Activated CD4-positive, alpha-beta T cell treated with anti-CD3 and anti-CD28 coated beads for 36 hours (primary cell): Measurements from ENCODE around the gene ZFP36L2. TPM values are rescaled to one million over a fixed set of nuclear protein-coding genes. Genes with fewer than 3 reads are reported as not detected.

Source experiments
- ATAC-seq: fragments of 200-7000 bp; cut with Tn5 transposase; one replicate; pipeline ENCODE4 v1.10.0; 2021; ENCODE audit warnings: mild to moderate bottlenecking, moderate library complexity
- CTCF ChIA-PET: fragments of 350-600 bp; sonication (Branson Sonifier 250); formaldehyde crosslinking; loops from one replicate; lab custom pipeline; 2021; ENCODE audit warnings: antibody characterized with exemption; lab: Charles Lee
- POLR2A ChIA-PET: fragments of 350-600 bp; sonication (Branson Sonifier 250); formaldehyde crosslinking; loops from one replicate; lab custom pipeline; 2021; ENCODE audit warnings: antibody characterized with exemption, inconsistent platforms; lab: Charles Lee
- DNase-seq: peaks from one replicate; pipeline ENCODE4 v3.0.0-alpha.2; 2020
- H3K27ac Mint-ChIP-seq: one replicate; pipeline ENCODE4 v1.8.0; 2021; ENCODE audit warnings: mixed read lengths
- H3K27me3 Mint-ChIP-seq: one replicate; pipeline ENCODE4 v1.8.0; 2021; ENCODE audit warnings: mixed read lengths
- H3K36me3 Mint-ChIP-seq: one replicate; pipeline ENCODE4 v1.8.0; 2021; ENCODE audit warnings: low read depth, mixed read lengths
- H3K4me1 Mint-ChIP-seq: one replicate; pipeline ENCODE4 v1.8.0; 2021; ENCODE audit warnings: mixed read lengths
- H3K4me3 Mint-ChIP-seq: one replicate; pipeline ENCODE4 v1.8.0; 2021; ENCODE audit warnings: mild to moderate bottlenecking, moderate library complexity, mixed read lengths
- H3K9me3 Mint-ChIP-seq: one replicate; pipeline ENCODE4 v1.8.0; 2021; ENCODE audit warnings: low read depth, mixed read lengths
- intact Hi-C, 2 experiments: fragments of 100-400 bp; cut with DNase I in 1 of 2; cut with micrococcal nuclease in 1 of 2; formaldehyde crosslinking; loops; one replicate each; pipeline versions ENCODE4 v1.14.2 to v1.15.1; 2022 to 2024; cut with DNase I, micrococcal nuclease
- total RNA-seq, 2 experiments: library from RNA; stranded (reverse); gene quantifications; one replicate each; pipeline ENCODE4 v1.2.3, GENCODE V29; 2021

ZFP36L2 gene
- total RNA-seq, 2 experiments from 2014 or later, result 74.4 to 77.7 TPM

DNA sequence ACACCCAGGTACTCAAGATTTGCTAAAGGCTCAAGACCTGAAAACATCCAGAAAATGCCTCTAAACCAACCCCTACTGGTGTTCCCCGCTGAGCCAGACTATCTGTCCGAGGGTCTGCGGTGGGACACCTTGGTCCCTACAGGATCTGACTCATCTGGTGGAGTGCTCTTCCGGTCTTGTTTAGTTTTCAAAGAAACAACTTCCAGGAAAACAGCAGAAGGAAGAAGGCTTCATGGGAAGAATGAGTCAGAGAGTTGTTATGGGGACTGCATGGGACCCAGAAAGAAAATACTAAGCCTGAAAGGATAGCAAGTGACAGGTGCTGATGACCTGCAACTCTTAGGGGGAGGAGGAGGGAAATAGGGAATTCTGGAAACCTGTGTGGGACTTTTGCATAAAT, 41.3 kb downstream of the ZFP36L2 start:
- no peak for DNase-seq
- Mint-ChIP-seq H3K4me1 (peaks cover 60% of the 10 kb centered on the region), H3K36me3 (no peaks in the 10 kb centered on the region), H3K27me3 (no peaks in the 10 kb centered on the region), H3K27ac (peak overlapping the region; percentile 93), H3K9me3 (no peaks in the 10 kb centered on the region), H3K4me3 (no peak overlapping the region)
- ChIA-PET CTCF (interaction anchor here (1.0 kb wide), 1 partner anchor 10 kb away, joined by 3 read pairs; no protein-coding TSS in a partner anchor), POLR2A (interaction anchor here (1.0 kb wide), 1 partner anchor 11 kb away, joined by 3 read pairs; no protein-coding TSS in a partner anchor)
- intact Hi-C loops, result no loop called here
- peak; percentile 28 for ATAC-seq

GRCh38 chr2:43184339-43184895, 42.0 kb downstream of the ZFP36L2 start:
- DNase-seq (peak; percentile 80), ATAC-seq (peak; percentile 98)
- Mint-ChIP-seq H3K36me3 (no peaks in the 10 kb centered on the region), H3K4me1 (peaks cover 61% of the 10 kb centered on the region), H3K27ac (peak overlapping the region; percentile 93), H3K9me3 (no peaks in the 10 kb centered on the region), H3K27me3 (no peaks in the 10 kb centered on the region), H3K4me3 (no peak overlapping the region)
- intact Hi-C loops, result loop anchor here (1.0 kb wide), 1 partner anchor 10 kb away; no protein-coding TSS in a partner anchor
- ChIA-PET POLR2A (interaction anchor here (1.0 kb wide), 1 partner anchor 10 kb away, joined by 3 read pairs; no protein-coding TSS in a partner anchor), CTCF (no interaction called here)

DNA sequence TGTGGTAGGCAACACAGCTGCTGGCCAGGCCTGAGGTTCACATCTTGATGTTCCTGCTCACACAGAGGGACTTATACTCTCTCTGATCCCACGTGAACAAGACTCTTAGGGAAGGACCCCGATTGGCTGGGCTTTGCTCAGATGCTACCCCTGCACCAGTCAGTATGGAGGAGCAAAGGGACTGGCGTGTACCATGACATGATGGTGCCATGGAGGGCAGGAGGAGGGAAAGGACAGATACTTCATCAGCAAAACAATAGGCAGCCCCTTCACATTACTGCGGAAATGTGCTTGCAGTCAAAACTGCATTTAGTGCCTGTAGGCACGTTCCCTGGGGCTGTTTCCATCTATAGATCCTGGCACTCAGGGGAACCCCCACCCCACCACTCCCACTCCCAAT, 42.7 kb downstream of the ZFP36L2 start:
- Mint-ChIP-seq H3K36me3 (no peaks in the 10 kb centered on the region), H3K4me3 (no peak overlapping the region), H3K27ac (peak overlapping the region; percentile 33), H3K4me1 (peaks cover 65% of the 10 kb centered on the region), H3K9me3 (no peaks in the 10 kb centered on the region), H3K27me3 (no peaks in the 10 kb centered on the region)
- ChIA-PET POLR2A (no interaction called here), CTCF (no interaction called here)
- intact Hi-C loops, result loop anchor here (1.0 kb wide), 1 partner anchor 9 kb away; no protein-coding TSS in a partner anchor
- DNase-seq (no peak), ATAC-seq (no peak)

DNA sequence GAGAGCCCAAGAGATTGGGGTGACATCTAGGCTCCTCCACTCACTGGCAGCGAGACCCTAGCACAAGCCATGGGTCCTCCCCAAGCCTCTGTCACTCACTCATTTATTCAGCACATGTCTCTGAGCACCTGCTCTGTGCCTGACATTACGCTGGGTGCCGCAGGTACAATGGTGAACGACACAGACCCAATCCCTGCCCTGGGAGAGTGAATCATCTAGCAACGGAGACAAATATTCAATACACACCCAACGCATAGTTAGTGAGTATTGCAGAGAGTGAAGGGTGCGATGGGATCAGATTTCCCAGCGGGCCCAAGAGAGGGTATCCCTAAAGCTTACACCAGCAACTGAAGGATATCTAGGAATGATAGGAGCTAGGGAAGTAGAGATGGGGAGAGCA, 45.5 kb downstream of the ZFP36L2 start:
- POLR2A ChIA-PET, result no interaction called here
- ATAC-seq (no peak), DNase-seq (no peak)
- H3K36me3 Mint-ChIP-seq, result no peaks in the 10 kb centered on the region
- H3K27me3 Mint-ChIP-seq, result no peaks in the 10 kb centered on the region
- peaks cover 69% of the 10 kb centered on the region for H3K4me1 Mint-ChIP-seq
- CTCF ChIA-PET, result interaction anchor here (1.0 to 3.3 kb wide), 6 partner anchors 8 to 48 kb away, joined by 3 to 30 read pairs (median 4); no protein-coding TSS in a partner anchor
- H3K27ac Mint-ChIP-seq, result no peak overlapping the region
- intact Hi-C loops, result no loop called here
- H3K4me3 Mint-ChIP-seq, result no peak overlapping the region
- peaks cover under 1% of the 10 kb centered on the region for H3K9me3 Mint-ChIP-seq

- intact Hi-C loops, result no loop called here
- ChIA-PET CTCF (interaction anchor here (0.6 to 3.3 kb wide), 9 partner anchors 9 to 49 kb away, joined by 3 to 30 read pairs (median 4); no protein-coding TSS in a partner anchor), POLR2A (no interaction called here)
- Mint-ChIP-seq H3K27ac (no peak overlapping the region), H3K27me3 (no peaks in the 10 kb centered on the region), H3K9me3 (peaks cover 6% of the 10 kb centered on the region), H3K4me1 (peaks cover 69% of the 10 kb centered on the region), H3K36me3 (peaks cover 4% of the 10 kb centered on the region), H3K4me3 (no peak overlapping the region)
- ATAC-seq, result no peak
- DNase-seq, result no peak
Measured at GRCh38 chr2:43179942-43180341, 46.5 kb downstream of the ZFP36L2 start.

DNA sequence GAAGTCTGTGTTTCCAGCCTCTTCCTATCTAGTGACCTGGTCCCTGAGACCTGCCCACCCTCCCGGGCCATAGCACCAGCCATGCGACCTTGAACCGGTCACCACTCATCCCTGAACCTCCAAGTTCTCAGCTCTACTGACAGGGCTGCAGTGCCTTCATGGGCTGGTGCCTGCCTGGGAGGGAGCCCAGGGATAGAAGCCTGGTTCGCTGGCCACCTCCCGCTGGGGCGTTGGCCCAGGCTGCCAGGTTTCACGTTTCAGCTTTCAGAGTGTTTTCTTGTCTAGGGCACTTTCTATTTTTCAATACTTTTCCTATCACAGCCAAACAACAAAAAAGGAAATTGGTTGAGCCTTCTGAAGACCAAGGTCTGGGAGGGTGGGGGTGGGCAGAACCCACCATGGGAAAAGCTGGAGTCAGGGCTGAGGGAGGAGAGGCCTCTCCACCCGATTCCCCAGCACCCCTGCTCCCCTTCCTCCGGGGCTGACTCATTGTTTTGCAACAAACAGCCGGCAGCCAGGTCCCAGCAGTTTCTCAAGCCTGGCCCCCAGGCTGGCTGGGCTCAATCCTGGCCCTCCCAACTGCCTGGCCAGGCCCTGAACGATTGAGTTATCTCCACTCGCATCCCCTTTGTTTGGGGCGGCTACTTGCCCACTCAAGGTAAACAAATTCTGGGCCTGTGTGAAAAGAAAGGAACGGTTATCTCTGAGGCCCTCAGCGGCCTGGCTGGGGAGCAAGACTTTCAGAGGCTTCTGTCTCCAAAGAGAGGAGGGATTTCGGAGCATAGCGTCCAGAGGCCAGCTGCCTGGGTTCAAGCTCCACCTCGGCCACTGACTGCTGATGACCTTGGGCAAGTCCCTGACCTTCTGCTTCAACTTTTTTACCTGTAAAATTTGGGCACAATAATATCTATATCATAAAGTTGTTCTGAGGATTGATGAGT, 47.5 kb downstream of the ZFP36L2 start:
- peak; percentile 57 for DNase-seq
- peak overlapping the region; percentile 90 for H3K27ac Mint-ChIP-seq
- H3K4me1 Mint-ChIP-seq, result peaks cover 69% of the 10 kb centered on the region
- CTCF ChIA-PET, result interaction anchor here (0.6 to 3.3 kb wide), 7 partner anchors 9 to 50 kb away, joined by 3 to 30 read pairs (median 7); no protein-coding TSS in a partner anchor
- peak overlapping the region; percentile 16 for H3K4me3 Mint-ChIP-seq
- H3K27me3 Mint-ChIP-seq, result no peaks in the 10 kb centered on the region
- H3K9me3 Mint-ChIP-seq, result peaks cover 6% of the 10 kb centered on the region
- POLR2A ChIA-PET, result no interaction called here
- intact Hi-C loops, result no loop called here
- ATAC-seq, result peak; percentile 10
- H3K36me3 Mint-ChIP-seq, result peaks cover 4% of the 10 kb centered on the region

- Mint-ChIP-seq H3K4me3 (no peak overlapping the region), H3K36me3 (peaks cover 4% of the 10 kb centered on the region), H3K9me3 (peaks cover 6% of the 10 kb centered on the region), H3K27ac (peak overlapping the region; percentile 90), H3K27me3 (no peaks in the 10 kb centered on the region), H3K4me1 (peaks cover 73% of the 10 kb centered on the region)
- no peak for DNase-seq
- CTCF ChIA-PET, result interaction anchor here (0.6 to 3.3 kb wide), 7 partner anchors 8 to 51 kb away, joined by 3 to 30 read pairs (median 7); no protein-coding TSS in a partner anchor
- intact Hi-C loops, result no loop called here
- no peak for ATAC-seq
- POLR2A ChIA-PET, result no interaction called here
Measured at GRCh38 chr2:43178055-43178598, 48.3 kb downstream of the ZFP36L2 start.

GRCh38 chr2:43176449-43176848, 50.0 kb downstream of the ZFP36L2 start:
- H3K27me3 Mint-ChIP-seq, result no peaks in the 10 kb centered on the region
- ATAC-seq (no peak), DNase-seq (no peak)
- peak overlapping the region; percentile 93 for H3K27ac Mint-ChIP-seq
- intact Hi-C loops, result no loop called here
- peaks cover 82% of the 10 kb centered on the region for H3K4me1 Mint-ChIP-seq
- ChIA-PET POLR2A (no interaction called here), CTCF (interaction anchor here (1.1 to 9.5 kb wide), 2 partner anchors 17 to 36 kb away, joined by 3 to 62 read pairs; no protein-coding TSS in a partner anchor)
- no peak overlapping the region for H3K4me3 Mint-ChIP-seq
- peaks cover 4% of the 10 kb centered on the region for H3K36me3 Mint-ChIP-seq
- H3K9me3 Mint-ChIP-seq, result peaks cover 6% of the 10 kb centered on the region

GRCh38 chr2:43175876-43176275, 50.5 kb downstream of the ZFP36L2 start:
- intact Hi-C loops, result no loop called here
- Mint-ChIP-seq H3K36me3 (peaks cover 4% of the 10 kb centered on the region), H3K27me3 (no peaks in the 10 kb centered on the region), H3K4me3 (no peak overlapping the region), H3K4me1 (peaks cover 82% of the 10 kb centered on the region), H3K27ac (peak overlapping the region; percentile 93), H3K9me3 (peaks cover 6% of the 10 kb centered on the region)
- POLR2A ChIA-PET, result interaction anchor here (2.2 kb wide), 1 partner anchor 19 kb away, joined by 17 read pairs; no protein-coding TSS in a partner anchor
- CTCF ChIA-PET, result interaction anchor here (1.1 to 9.5 kb wide), 3 partner anchors 18 to 53 kb away, joined by 3 to 62 read pairs (median 16); no protein-coding TSS in a partner anchor
- ATAC-seq, result no peak
- no peak for DNase-seq

GRCh38 chr2:43175020-43175441, 51.4 kb downstream of the ZFP36L2 start:
- Mint-ChIP-seq H3K27me3 (no peaks in the 10 kb centered on the region), H3K27ac (peak overlapping the region; percentile 93), H3K36me3 (peaks cover 4% of the 10 kb centered on the region), H3K4me3 (peak overlapping the region; percentile 53), H3K4me1 (peaks cover 87% of the 10 kb centered on the region), H3K9me3 (peaks cover 6% of the 10 kb centered on the region)
- ChIA-PET POLR2A (interaction anchor here (0.6 to 2.2 kb wide), 10 partner anchors 10 to 365 kb away, joined by 3 to 17 read pairs (median 4); partner anchors contain the start of gene ZFP36L2), CTCF (interaction anchor here (0.6 to 9.5 kb wide), 11 partner anchors 11 to 240 kb away, joined by 3 to 62 read pairs (median 4); no protein-coding TSS in a partner anchor)
- intact Hi-C loops, result no loop called here
- ATAC-seq (peak; percentile 5), DNase-seq (no peak)
